GM23338 (cell line): ENCODE measurements around the gene APOC1. TPM values are rescaled to one million over a fixed set of nuclear protein-coding genes. Genes with fewer than 3 reads are reported as not detected.

ENCODE experiments used
- ATAC-seq: fragments of 200-7000 bp; cut with Tn5 transposase; 3 replicates; pipeline ENCODE4 v1.9.1; 2020
- DNase-seq: peaks from one replicate; pipeline ENCODE4 v3.0.0-alpha.2; 2015; ENCODE audit warnings: low spot score
- H2AFZ ChIP-seq: fragments of 200-600 bp; sonication (generic); 2 replicates; pipeline ENCODE4 v1.8.0; 2016; ENCODE audit warnings: antibody characterized with exemption, mild to moderate bottlenecking, moderate library complexity
- H3F3A ChIP-seq: fragments of 200-600 bp; sonication (generic); replicated peaks from 2 replicates; pipeline ENCODE4 v1.8.0; 2017; ENCODE audit warnings: antibody characterized with exemption, mixed run types, low read depth
- H3K27ac ChIP-seq: fragments of 200-600 bp; sonication (generic); 2 replicates; pipeline ENCODE4 v1.6.1; 2016; ENCODE audit warnings: low read depth
- H3K27me3 ChIP-seq: fragments of 200-600 bp; sonication (generic); 2 replicates; pipeline ENCODE4 v1.8.0; 2016; ENCODE audit warnings: mild to moderate bottlenecking, mixed run types, moderate library complexity; ENCODE audit not compliant: insufficient read depth
- H3K36me3 ChIP-seq: fragments of 200-600 bp; sonication (generic); 2 replicates; pipeline ENCODE4 v1.8.0; 2016; ENCODE audit warnings: mild to moderate bottlenecking; ENCODE audit not compliant: insufficient read depth
- H3K4me1 ChIP-seq: fragments of 200-600 bp; sonication (generic); 2 replicates; pipeline ENCODE4 v1.8.0; 2016; ENCODE audit warnings: mild to moderate bottlenecking, moderate library complexity; ENCODE audit not compliant: insufficient read depth
- H3K4me2 ChIP-seq: fragments of 200-600 bp; sonication (generic); 2 replicates; pipeline ENCODE4 v1.7.1; 2017; ENCODE audit warnings: mixed run types
- H3K4me3 ChIP-seq: fragments of 200-600 bp; sonication (generic); 2 replicates; pipeline ENCODE4 v1.6.1; 2016; ENCODE audit warnings: mixed run types
- H3K79me2 ChIP-seq: fragments of 200-600 bp; sonication (generic); replicated peaks from 2 replicates; pipeline ENCODE4 v1.8.0; 2017; ENCODE audit warnings: mild to moderate bottlenecking; ENCODE audit not compliant: insufficient read depth
- H3K9me2 ChIP-seq: fragments of 200-600 bp; sonication (generic); 2 replicates; pipeline ENCODE4 v1.8.0; 2017; ENCODE audit not compliant: insufficient read depth
- H4K20me1 ChIP-seq: fragments of 200-600 bp; sonication (generic); replicated peaks from 2 replicates; pipeline ENCODE4 v1.8.0; 2017; ENCODE audit warnings: mild to moderate bottlenecking; ENCODE audit not compliant: insufficient read depth
- H3K27ac Mint-ChIP-seq: 2 replicates; pipeline ENCODE4 v1.8.0; 2020; ENCODE audit warnings: inconsistent platforms, mild to moderate bottlenecking, moderate library complexity, mixed read lengths
- H3K27me3 Mint-ChIP-seq: 3 replicates; pipeline ENCODE4 v1.8.0; 2022; ENCODE audit warnings: low read depth, mild to moderate bottlenecking, moderate library complexity, mixed read lengths, inconsistent platforms; ENCODE audit not compliant: insufficient read depth, poor library complexity
- H3K36me3 Mint-ChIP-seq: 3 replicates; pipeline ENCODE4 v1.8.0; 2021; ENCODE audit warnings: low read depth, mild to moderate bottlenecking, inconsistent platforms, moderate library complexity, mixed read lengths
- H3K4me1 Mint-ChIP-seq: 3 replicates; pipeline ENCODE4 v1.8.0; 2020; ENCODE audit warnings: mild to moderate bottlenecking, inconsistent platforms, mixed read lengths
- H3K4me3 Mint-ChIP-seq: 3 replicates; pipeline ENCODE4 v1.8.0; 2021; ENCODE audit warnings: moderate library complexity, mild to moderate bottlenecking, inconsistent platforms, mixed read lengths
- H3K9me3 Mint-ChIP-seq: 3 replicates; pipeline ENCODE4 v1.8.0; 2020; ENCODE audit warnings: moderate library complexity, mild to moderate bottlenecking, inconsistent platforms, mixed read lengths
- CREB1 ChIP-seq: fragments of 250-450 bp; sonication (Bioruptor Pico); IDR thresholded peaks from 2 replicates; pipeline ENCODE4 v1.5.0; 2020; ENCODE audit warnings: low read depth, mild to moderate bottlenecking, moderate library complexity
- EZH2 ChIP-seq: fragments of 200-600 bp; sonication (generic); IDR thresholded peaks from one replicate; pipeline ENCODE4 v1.8.0; 2017; ENCODE audit warnings: antibody characterized with exemption, mild to moderate bottlenecking, low read depth; ENCODE audit not compliant: unreplicated experiment
- EZH2phosphoT487 ChIP-seq: fragments of 200-600 bp; sonication (generic); IDR thresholded peaks from one replicate; pipeline ENCODE4 v1.8.1; 2018; ENCODE audit warnings: antibody characterized with exemption; ENCODE audit not compliant: unreplicated experiment
- JUNB ChIP-seq: IDR thresholded peaks from one replicate; pipeline ENCODE4 v1.6.1; 2016; ENCODE audit warnings: antibody characterized with exemption; ENCODE audit not compliant: unreplicated experiment
- NANOG ChIP-seq: IDR thresholded peaks from 2 replicates; pipeline ENCODE4 v1.6.1; 2016; ENCODE audit warnings: antibody characterized with exemption, borderline replicate concordance
- STAT1 ChIP-seq: IDR thresholded peaks from one replicate; pipeline ENCODE4 v1.6.1; 2016; ENCODE audit warnings: antibody characterized with exemption; ENCODE audit not compliant: unreplicated experiment
- ZNF114 ChIP-seq: fragments of 250-450 bp; sonication (Bioruptor Pico); IDR thresholded peaks from 2 replicates; pipeline ENCODE4 v1.5.0; 2020; ENCODE audit warnings: mild to moderate bottlenecking, moderate library complexity
- ZNF331 ChIP-seq: fragments of 250-450 bp; sonication (Bioruptor Pico); IDR thresholded peaks from 2 replicates; pipeline ENCODE4 v1.5.0; 2020; ENCODE audit warnings: low read depth, mild to moderate bottlenecking, moderate library complexity
- polyA plus RNA-seq: library from polyadenylated mRNA; unstranded; fragments of >200 nt; fragmentation: Nextera tagmentation; extraction: Ambion mirVana; gene quantifications from 2 replicates; pipeline ENCODE4 v1.2.1, GENCODE V29; 2016
- total RNA-seq: library from RNA; depleted of rRNA; stranded (reverse); fragments of >200 nt; shearing (Covaris generic); gene quantifications from 2 replicates; pipeline ENCODE4 v1.2.3, GENCODE V29; 2014
- TF ChIP-seq, protein P1 (sequence below): fragments of 250-450 bp; sonication (Bioruptor Pico); IDR thresholded peaks from 2 replicates; pipeline ENCODE4 v1.5.0; 2020; ENCODE audit warnings: mild to moderate bottlenecking, moderate library complexity
- TF ChIP-seq, protein P2 (sequence below), 2 experiments: fragments of 200-600 bp in 1 of 2; sonication (generic) in 1 of 2; conservative IDR thresholded peaks; 2 replicates each; pipeline versions ENCODE4 v1.5.1 to v1.6.1; 2016 to 2017; ENCODE audit warnings: antibody characterized with exemption in 2 of 2, low read depth in 2 of 2, mild to moderate bottlenecking in 2 of 2, moderate library complexity in 1 of 2

Gene APOC1
- total and polyA plus RNA-seq, 2 experiments from 2014 or later, result 26.8 to 221 TPM

DNA sequence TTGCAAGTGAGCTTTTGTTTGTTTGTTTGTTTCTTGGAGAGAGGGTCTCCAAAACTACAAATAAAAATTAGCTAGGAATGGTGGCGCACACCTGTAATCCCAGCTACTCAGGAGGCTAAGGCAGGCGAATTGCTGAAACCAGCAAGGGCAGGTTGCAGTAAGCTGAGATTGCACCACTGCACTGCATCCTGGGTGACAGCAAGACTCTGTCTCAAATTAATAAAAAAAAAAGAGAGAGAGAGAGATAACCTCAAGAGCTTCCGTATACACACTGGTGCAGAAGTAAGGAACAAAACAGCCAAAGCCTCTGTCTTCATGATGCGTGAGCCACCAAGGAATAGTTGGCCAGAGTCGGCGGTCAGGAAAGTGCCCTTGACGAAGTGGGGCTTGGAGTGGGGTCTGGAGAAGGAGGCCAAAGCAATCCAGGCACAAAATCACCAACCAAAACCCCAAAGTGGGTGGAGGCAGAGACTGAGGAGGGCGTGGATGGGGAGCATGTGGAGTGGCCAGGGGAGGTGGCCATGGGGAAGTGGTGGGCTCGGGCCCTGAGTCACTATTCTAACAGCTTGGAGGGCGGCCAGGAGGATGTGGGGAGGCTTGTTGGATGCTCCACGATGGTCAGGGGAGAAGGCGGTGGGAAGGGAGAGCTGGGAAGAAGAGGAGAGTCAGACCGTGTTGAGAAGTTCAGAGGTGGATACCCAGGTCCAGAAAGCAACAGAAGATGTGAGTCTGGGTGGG is 44.5 kb upstream of the APOC1 start:
- TF ChIP-seq EZH2 (no peak), ZNF114 (CRISPR knock-in tag) (no peak), NANOG (no peak)
- Histone ChIP-seq H3F3A (0 out of 2 replicates have a peak, but pooled peaks cover 11% of the 10 kb centered on the region), H3K4me2 (no peak overlapping the region), H3K36me3 (peaks cover 21% of the 10 kb centered on the region), H3K27me3 (no peaks in the 10 kb centered on the region), H3K4me1 (no peaks in the 10 kb centered on the region), H3K79me2 (peaks cover 4% of the 10 kb centered on the region; the same call in 1 of the 2 replicates), H3K27ac (no peak overlapping the region), H3K9me2 (no peaks in the 10 kb centered on the region), H2AFZ (no peak overlapping the region), H3K4me3 (no peak overlapping the region), H4K20me1 (peaks cover 20% of the 10 kb centered on the region)
- Mint-ChIP-seq H3K4me3 (no peak overlapping the region; the same call in 2 of the 3 replicates), H3K4me1 (no peaks in the 10 kb centered on the region), H3K36me3 (peaks cover 81% of the 10 kb centered on the region), H3K27ac (no peak overlapping the region), H3K27me3 (peaks cover 12% of the 10 kb centered on the region), H3K9me3 (no peaks in the 10 kb centered on the region)
- no peak for DNase-seq
- no peak for ATAC-seq

DNA sequence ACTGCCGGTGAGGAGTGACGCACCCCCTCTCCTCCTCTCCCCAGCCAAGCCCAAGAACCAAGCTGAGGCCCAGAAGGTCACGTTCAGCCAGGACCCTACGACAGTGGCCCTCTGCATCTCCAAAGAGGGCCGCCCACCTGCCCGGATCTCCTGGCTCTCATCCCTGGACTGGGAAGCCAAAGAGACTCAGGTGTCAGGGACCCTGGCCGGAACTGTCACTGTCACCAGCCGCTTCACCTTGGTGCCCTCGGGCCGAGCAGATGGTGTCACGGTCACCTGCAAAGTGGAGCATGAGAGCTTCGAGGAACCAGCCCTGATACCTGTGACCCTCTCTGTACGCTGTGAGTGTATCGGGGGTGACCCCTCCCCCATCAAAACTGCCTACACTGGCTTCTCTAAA is 42.6 kb upstream of the APOC1 start:
- H4K20me1 ChIP-seq, result peaks cover 12% of the 10 kb centered on the region
- H3K36me3 Mint-ChIP-seq, result peaks cover 82% of the 10 kb centered on the region
- H3K9me2 ChIP-seq, result no peaks in the 10 kb centered on the region
- no peak overlapping the region for H3K27ac Mint-ChIP-seq
- no peak overlapping the region for H3K27ac ChIP-seq
- H3F3A ChIP-seq, result 0 out of 2 replicates have a peak, but pooled peaks cover 18% of the 10 kb centered on the region
- no peaks in the 10 kb centered on the region for H3K27me3 ChIP-seq
- peaks cover 12% of the 10 kb centered on the region for H3K27me3 Mint-ChIP-seq
- H3K4me3 Mint-ChIP-seq, result no peak overlapping the region
- H3K4me2 ChIP-seq, result no peak overlapping the region
- peaks cover 4% of the 10 kb centered on the region; the same call in 1 of the 2 replicates for H3K79me2 ChIP-seq
- no peak overlapping the region for H2AFZ ChIP-seq
- H3K4me3 ChIP-seq, result no peak overlapping the region
- ATAC-seq (no peak), DNase-seq (no peak)
- peaks cover 26% of the 10 kb centered on the region for H3K36me3 ChIP-seq
- peaks cover 9% of the 10 kb centered on the region for H3K4me1 Mint-ChIP-seq
- TF ChIP-seq ZNF114 (CRISPR knock-in tag), result no peak
- TF ChIP-seq ZNF331, result no peak
- TF ChIP-seq JUNB, result no peak
- no peak for TF ChIP-seq EZH2phosphoT487
- TF ChIP-seq, protein P1, sequence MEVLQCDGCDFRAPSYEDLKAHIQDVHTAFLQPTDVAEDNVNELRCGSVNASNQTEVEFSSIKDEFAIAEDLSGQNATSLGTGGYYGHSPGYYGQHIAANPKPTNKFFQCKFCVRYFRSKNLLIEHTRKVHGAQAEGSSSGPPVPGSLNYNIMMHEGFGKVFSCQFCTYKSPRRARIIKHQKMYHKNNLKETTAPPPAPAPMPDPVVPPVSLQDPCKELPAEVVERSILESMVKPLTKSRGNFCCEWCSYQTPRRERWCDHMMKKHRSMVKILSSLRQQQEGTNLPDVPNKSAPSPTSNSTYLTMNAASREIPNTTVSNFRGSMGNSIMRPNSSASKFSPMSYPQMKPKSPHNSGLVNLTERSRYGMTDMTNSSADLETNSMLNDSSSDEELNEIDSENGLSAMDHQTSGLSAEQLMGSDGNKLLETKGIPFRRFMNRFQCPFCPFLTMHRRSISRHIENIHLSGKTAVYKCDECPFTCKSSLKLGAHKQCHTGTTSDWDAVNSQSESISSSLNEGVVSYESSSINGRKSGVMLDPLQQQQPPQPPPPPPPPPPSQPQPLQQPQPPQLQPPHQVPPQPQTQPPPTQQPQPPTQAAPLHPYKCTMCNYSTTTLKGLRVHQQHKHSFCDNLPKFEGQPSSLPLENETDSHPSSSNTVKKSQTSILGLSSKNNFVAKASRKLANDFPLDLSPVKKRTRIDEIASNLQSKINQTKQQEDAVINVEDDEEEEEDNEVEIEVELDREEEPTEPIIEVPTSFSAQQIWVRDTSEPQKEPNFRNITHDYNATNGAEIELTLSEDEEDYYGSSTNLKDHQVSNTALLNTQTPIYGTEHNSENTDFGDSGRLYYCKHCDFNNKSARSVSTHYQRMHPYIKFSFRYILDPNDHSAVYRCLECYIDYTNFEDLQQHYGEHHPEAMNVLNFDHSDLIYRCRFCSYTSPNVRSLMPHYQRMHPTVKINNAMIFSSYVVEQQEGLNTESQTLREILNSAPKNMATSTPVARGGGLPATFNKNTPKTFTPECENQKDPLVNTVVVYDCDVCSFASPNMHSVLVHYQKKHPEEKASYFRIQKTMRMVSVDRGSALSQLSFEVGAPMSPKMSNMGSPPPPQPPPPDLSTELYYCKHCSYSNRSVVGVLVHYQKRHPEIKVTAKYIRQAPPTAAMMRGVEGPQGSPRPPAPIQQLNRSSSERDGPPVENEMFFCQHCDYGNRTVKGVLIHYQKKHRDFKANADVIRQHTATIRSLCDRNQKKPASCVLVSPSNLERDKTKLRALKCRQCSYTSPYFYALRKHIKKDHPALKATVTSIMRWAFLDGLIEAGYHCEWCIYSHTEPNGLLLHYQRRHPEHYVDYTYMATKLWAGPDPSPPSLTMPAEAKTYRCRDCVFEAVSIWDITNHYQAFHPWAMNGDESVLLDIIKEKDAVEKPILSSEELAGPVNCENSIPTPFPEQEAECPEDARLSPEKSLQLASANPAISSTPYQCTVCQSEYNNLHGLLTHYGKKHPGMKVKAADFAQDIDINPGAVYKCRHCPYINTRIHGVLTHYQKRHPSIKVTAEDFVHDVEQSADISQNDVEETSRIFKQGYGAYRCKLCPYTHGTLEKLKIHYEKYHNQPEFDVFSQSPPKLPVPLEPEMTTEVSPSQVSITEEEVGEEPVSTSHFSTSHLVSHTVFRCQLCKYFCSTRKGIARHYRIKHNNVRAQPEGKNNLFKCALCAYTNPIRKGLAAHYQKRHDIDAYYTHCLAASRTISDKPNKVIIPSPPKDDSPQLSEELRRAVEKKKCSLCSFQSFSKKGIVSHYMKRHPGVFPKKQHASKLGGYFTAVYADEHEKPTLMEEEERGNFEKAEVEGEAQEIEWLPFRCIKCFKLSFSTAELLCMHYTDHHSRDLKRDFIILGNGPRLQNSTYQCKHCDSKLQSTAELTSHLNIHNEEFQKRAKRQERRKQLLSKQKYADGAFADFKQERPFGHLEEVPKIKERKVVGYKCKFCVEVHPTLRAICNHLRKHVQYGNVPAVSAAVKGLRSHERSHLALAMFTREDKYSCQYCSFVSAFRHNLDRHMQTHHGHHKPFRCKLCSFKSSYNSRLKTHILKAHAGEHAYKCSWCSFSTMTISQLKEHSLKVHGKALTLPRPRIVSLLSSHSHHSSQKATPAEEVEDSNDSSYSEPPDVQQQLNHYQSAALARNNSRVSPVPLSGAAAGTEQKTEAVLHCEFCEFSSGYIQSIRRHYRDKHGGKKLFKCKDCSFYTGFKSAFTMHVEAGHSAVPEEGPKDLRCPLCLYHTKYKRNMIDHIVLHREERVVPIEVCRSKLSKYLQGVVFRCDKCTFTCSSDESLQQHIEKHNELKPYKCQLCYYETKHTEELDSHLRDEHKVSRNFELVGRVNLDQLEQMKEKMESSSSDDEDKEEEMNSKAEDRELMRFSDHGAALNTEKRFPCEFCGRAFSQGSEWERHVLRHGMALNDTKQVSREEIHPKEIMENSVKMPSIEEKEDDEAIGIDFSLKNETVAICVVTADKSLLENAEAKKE (CRISPR knock-in tag), result no peak
- TF ChIP-seq NANOG, result no peak
- TF ChIP-seq CREB1 (CRISPR knock-in tag), result no peak
- TF ChIP-seq EZH2, result no peak
- TF ChIP-seq, protein P2, sequence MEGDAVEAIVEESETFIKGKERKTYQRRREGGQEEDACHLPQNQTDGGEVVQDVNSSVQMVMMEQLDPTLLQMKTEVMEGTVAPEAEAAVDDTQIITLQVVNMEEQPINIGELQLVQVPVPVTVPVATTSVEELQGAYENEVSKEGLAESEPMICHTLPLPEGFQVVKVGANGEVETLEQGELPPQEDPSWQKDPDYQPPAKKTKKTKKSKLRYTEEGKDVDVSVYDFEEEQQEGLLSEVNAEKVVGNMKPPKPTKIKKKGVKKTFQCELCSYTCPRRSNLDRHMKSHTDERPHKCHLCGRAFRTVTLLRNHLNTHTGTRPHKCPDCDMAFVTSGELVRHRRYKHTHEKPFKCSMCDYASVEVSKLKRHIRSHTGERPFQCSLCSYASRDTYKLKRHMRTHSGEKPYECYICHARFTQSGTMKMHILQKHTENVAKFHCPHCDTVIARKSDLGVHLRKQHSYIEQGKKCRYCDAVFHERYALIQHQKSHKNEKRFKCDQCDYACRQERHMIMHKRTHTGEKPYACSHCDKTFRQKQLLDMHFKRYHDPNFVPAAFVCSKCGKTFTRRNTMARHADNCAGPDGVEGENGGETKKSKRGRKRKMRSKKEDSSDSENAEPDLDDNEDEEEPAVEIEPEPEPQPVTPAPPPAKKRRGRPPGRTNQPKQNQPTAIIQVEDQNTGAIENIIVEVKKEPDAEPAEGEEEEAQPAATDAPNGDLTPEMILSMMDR (conservative IDR thresholded peaks at IDR 0.05; ENCODE audit: low read depth in 2 of 2), result no peak
- TF ChIP-seq STAT1, result no peak
- H3K9me3 Mint-ChIP-seq, result no peaks in the 10 kb centered on the region
- peaks cover 7% of the 10 kb centered on the region; the same call in 1 of the 2 replicates for H3K4me1 ChIP-seq
